Esophagus squamous epithelium (tissue), 5 donors: ENCODE data around the gene UNKL. TPM values are rescaled to one million over a fixed set of nuclear protein-coding genes. Genes with fewer than 3 reads are reported as not detected.

ENCODE experiments used
- DNase-seq: peaks from one replicate; lab custom pipeline; 2025; lab: John Stamatoyannopoulos, UW
- H3K27ac ChIP-seq, 4 donors: fragments of 200-600 bp; sonication (generic); one replicate each; pipeline ENCODE4 v1.5.1; 2016 to 2019; ENCODE audit warnings: mild to moderate bottlenecking in 1 of 4
- H3K27me3 ChIP-seq, 4 donors: fragments of 200-600 bp; sonication (generic); 1 replicate in 3 of 4; 2 replicates in 1 of 4; pipeline versions ENCODE4 v1.5.1 to v1.6.0; 2017 to 2021; ENCODE audit warnings: antibody characterized with exemption in 1 of 4
- H3K36me3 ChIP-seq, 3 donors: fragments of 200-600 bp; sonication (generic); one replicate each; pipeline ENCODE4 v1.5.1; 2016 to 2019
- H3K4me1 ChIP-seq, 3 donors: fragments of 200-600 bp; sonication (generic); one replicate each; pipeline ENCODE4 v1.5.1; 2017 to 2019
- H3K4me3 ChIP-seq, 4 donors: fragments of 200-600 bp; sonication (generic); 1 replicate in 3 of 4; 2 replicates in 1 of 4; pipeline ENCODE4 v1.5.1; 2016 to 2019; ENCODE audit warnings: mild to moderate bottlenecking in 2 of 4, moderate library complexity in 1 of 4
- H3K9me3 ChIP-seq, 3 donors: fragments of 200-600 bp; sonication (generic); one replicate each; pipeline ENCODE4 v1.5.1; 2016 to 2019
- POLR2A ChIP-seq, 4 donors: fragments of 450-650 bp; IDR thresholded peaks; one replicate each; pipeline ENCODE4 v1.6.1; 2017; ENCODE audit warnings: antibody characterized with exemption in 4 of 4, mild to moderate bottlenecking in 4 of 4, moderate library complexity in 3 of 4
- WGBS, 2 donors: methylation state at CpG; one replicate each; pipeline ENCODE4 v1.1.5; 2018; 5-methylcytosine and 5-hydroxymethylcytosine counted together
- intact Hi-C: fragments of 100-400 bp; cut with DNase I; formaldehyde crosslinking; loops from one replicate; pipeline ENCODE4 v1.15.0; 2022
- total RNA-seq, 4 donors: library from RNA; depleted of rRNA; stranded (reverse); fragments of >200 nt; gene quantifications; one replicate each; pipeline ENCODE4 v1.1.0, GENCODE V29; 2016
- TF ChIP-seq, protein P1 (sequence below), 6 experiments: fragments of 450-650 bp in 4 of 6; fragments of 200-600 bp in 2 of 6; sonication (generic) in 2 of 6; IDR thresholded peaks; one replicate each; pipeline ENCODE4 v1.5.1; 2016 to 2019; ENCODE audit warnings: antibody characterized with exemption in 6 of 6, mild to moderate bottlenecking in 4 of 6, moderate library complexity in 4 of 6
- donor health status: DM: yes; HTN: yes; CAD: no.

The UNKL gene
- total RNA-seq, 4 donors from 2014 or later: 5.9 to 17.2 (median 10.6) TPM

DNA sequence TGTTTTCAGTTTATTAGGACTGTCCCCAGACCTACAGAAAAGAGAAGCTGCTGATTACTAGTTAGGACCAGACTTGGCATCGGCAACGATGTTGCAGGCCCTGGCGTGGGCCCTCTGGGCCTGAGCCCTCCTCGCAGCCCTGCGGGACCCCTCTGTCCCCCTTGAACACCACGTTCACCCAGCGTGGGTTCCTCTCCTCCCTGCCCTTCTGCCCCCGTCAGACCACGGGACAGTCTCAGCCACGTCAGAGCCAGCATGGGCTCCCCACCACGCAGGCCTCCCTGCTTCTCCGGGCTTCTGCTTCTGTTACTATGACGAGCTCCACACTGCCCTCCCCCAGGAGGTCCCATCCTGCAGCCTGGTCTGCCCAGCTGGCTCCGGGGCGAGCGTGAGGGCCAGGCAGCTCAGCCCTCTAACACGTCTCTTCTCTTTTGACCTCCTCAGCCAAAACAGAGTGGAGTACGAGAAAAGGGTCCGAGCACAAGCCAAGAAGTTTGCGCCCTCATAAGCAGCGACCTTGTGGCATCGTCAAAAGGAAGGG lies 90.1 kb downstream of the UNKL start:
- Histone ChIP-seq H3K9me3 (no peaks in the 10 kb centered on the region), H3K27me3 (no peaks in the 10 kb centered on the region), H3K36me3 (peaks cover 29 to 79% (median 41%) of the 10 kb centered on the region in 3 donors), H3K4me1 (no peaks in the 10 kb centered on the region), H3K4me3 (no peak overlapping the region), H3K27ac (no peak overlapping the region)
- intact Hi-C loops: no loop called here
- WGBS, 2 donors: 77 to 82% methylated on average over 13 to 18 of the region's 22 CpGs
- TF ChIP-seq, protein P1, sequence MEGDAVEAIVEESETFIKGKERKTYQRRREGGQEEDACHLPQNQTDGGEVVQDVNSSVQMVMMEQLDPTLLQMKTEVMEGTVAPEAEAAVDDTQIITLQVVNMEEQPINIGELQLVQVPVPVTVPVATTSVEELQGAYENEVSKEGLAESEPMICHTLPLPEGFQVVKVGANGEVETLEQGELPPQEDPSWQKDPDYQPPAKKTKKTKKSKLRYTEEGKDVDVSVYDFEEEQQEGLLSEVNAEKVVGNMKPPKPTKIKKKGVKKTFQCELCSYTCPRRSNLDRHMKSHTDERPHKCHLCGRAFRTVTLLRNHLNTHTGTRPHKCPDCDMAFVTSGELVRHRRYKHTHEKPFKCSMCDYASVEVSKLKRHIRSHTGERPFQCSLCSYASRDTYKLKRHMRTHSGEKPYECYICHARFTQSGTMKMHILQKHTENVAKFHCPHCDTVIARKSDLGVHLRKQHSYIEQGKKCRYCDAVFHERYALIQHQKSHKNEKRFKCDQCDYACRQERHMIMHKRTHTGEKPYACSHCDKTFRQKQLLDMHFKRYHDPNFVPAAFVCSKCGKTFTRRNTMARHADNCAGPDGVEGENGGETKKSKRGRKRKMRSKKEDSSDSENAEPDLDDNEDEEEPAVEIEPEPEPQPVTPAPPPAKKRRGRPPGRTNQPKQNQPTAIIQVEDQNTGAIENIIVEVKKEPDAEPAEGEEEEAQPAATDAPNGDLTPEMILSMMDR (IDR thresholded peaks at IDR 0.05): no peak
- TF ChIP-seq POLR2A (IDR thresholded peaks at IDR 0.05): no peak
- DNase-seq: no peak

DNA sequence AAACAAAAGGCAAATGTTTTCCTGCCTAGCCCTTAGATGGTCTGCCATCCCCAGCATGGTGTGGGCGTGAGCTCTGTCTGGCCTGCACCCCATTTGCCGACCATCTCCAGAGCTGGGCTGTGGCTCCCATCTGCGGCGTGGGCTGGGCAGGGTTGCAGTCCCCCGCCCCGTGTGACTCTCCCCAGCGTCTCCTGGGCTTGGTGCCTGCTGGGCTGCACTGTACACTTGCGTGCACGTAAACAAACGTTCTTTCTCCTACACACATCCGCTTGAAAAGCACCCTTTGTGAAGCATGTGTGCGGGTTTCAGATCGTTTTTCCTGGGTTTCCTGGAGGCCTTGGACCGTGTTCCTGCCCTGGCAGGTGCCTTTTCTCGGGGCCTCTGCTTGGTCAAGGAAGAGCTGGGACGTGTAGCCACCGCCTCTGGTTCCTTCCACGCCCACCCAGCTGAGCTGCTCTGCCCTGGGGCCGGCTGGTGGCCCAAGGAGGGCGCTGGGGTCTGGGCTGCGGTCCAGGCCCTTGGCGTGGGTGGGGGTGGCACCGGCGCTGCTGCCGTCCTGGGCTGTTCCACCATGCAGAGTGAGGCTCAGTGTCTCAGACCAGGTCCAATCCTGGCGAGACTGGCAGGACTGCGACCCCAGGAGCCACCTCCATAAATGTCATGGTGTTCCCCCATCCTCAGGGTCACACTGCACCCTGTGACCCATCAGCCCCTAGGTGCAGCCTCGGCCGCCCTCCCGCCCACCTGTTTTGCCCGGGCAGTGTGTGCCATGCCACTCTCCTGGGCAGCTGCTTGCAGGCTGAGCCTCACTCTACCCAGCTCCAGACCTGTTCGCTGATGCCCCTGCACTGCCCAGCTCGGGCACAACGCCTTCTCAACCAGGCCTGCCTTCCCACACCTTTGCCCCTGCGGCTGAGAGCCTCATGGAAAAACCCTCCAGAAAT lies 90.9 kb downstream of the UNKL start:
- no peaks in the 10 kb centered on the region for H3K27me3 ChIP-seq
- 81 to 88% methylated on average over 19 to 22 of the region's 35 CpGs for WGBS, 2 donors
- H3K36me3 ChIP-seq: peaks cover 37 to 87% (median 49%) of the 10 kb centered on the region in 3 donors
- no peaks in the 10 kb centered on the region for H3K4me1 ChIP-seq
- TF ChIP-seq POLR2A (IDR thresholded peaks at IDR 0.05): no peak
- TF ChIP-seq, protein P1 (IDR thresholded peaks at IDR 0.05): no peak
- no peak for DNase-seq
- intact Hi-C loops: no loop called here
- H3K27ac ChIP-seq: no peak overlapping the region
- no peak overlapping the region for H3K4me3 ChIP-seq
- H3K9me3 ChIP-seq: no peaks in the 10 kb centered on the region

DNA sequence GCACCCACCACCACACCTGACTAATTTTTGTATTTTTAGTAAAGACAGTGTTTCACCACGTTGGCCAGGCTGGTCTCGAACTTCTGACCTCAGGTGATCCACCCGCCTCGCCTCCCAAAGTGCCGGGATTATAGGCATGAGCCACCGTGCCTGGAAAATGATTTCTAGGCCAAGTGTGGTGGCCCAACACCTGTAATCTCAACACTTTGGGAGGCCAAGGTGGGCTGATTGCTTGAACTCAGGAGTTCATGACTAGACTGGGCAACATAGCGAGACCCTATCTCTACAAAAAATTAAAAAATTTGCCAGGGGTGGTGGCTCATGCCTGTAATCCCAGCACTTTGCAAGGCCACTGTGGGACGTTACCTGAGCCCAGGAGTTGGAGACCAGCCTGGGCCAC lies 92.1 kb downstream of the UNKL start:
- Histone ChIP-seq H3K27ac (no peak overlapping the region), H3K27me3 (no peaks in the 10 kb centered on the region), H3K36me3 (peaks cover 46 to 98% (median 61%) of the 10 kb centered on the region in 3 donors), H3K4me1 (no peaks in the 10 kb centered on the region), H3K4me3 (no peak overlapping the region), H3K9me3 (no peaks in the 10 kb centered on the region)
- no peak for DNase-seq
- intact Hi-C loops: no loop called here
- TF ChIP-seq, protein P1 (IDR thresholded peaks at IDR 0.05): no peak
- TF ChIP-seq POLR2A (IDR thresholded peaks at IDR 0.05): no peak
- WGBS, 2 donors: 60 to 96% methylated on average over 1 to 6 of the region's 8 CpGs

DNA sequence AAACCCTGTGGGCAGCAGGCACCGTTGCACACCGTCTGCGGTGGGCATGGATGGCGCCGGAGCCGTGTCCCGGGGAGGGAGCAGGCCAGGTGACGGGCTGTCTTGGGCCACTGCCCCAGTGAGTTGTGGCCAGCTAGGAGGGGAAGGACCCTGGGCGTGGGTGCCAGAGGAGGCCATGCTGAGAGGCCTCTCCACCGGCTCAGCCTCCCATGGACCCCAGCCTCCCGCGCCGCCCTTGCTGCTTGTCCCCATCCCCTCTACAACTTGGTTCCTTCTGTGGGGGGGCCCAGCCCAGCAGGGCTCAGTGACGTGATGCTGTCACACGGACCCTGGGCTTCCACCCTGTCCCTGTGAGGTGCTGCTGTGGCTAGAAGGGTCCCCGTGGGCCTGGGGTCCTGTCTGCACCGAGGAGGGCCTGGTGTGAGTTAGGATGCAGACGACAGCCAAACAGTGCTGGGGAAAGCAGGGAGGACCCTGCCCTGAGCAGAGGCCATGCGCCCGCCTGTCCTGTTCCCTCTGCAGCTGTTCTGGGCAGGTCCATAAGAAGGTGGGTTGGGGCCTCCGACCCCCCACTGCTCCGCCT lies 93.8 kb downstream of the UNKL start:
- DNase-seq: no peak
- intact Hi-C loops: no loop called here
- no peaks in the 10 kb centered on the region for H3K27me3 ChIP-seq

More for the DNA sequence above, 93.8 kb downstream of the UNKL start:
- 66 to 96% methylated on average over 4 of the region's 22 CpGs for WGBS, 2 donors
- Histone ChIP-seq H3K4me3 (no peak overlapping the region), H3K9me3 (no peaks in the 10 kb centered on the region), H3K4me1 (no peaks in the 10 kb centered on the region), H3K36me3 (peaks cover 60 to 100% (median 77%) of the 10 kb centered on the region in 3 donors), H3K27ac (no peak overlapping the region)
- TF ChIP-seq, protein P1 (IDR thresholded peaks at IDR 0.05): no peak
- no peak for TF ChIP-seq POLR2A (IDR thresholded peaks at IDR 0.05)
